WI38 (cell line): ENCODE data around the gene ALKBH4.
"Not testable (repeated sequence)": the region's sequence is repeated elsewhere in the genome, so short reads cannot be mapped to it uniquely, and the experiment has no call there.

ENCODE experiments used
- H3K4me3 ChIP-seq: 2 replicates; pipeline ENCODE4 v1.5.1; 2011; ENCODE audit warnings: low read depth, mild to moderate bottlenecking, control low read depth, low read length
- CTCF ChIP-seq: IDR thresholded peaks from 2 replicates; pipeline ENCODE4 v1.5.1; 2012; ENCODE audit warnings: low read depth, mild to moderate bottlenecking, control low read depth, low read length

Gene ALKBH4

GRCh38 chr7:102413091-102413490 is 51.6 kb downstream of the ALKBH4 start:
- H3K4me3 ChIP-seq: no peak overlapping the region
- TF ChIP-seq CTCF: no peak

- no peak overlapping the region for H3K4me3 ChIP-seq
- TF ChIP-seq CTCF: 0 out of 2 replicates have a peak, but pooled peaks have one; percentile 10
Measured at GRCh38 chr7:102412548-102412947, 52.1 kb downstream of the ALKBH4 start.

DNA sequence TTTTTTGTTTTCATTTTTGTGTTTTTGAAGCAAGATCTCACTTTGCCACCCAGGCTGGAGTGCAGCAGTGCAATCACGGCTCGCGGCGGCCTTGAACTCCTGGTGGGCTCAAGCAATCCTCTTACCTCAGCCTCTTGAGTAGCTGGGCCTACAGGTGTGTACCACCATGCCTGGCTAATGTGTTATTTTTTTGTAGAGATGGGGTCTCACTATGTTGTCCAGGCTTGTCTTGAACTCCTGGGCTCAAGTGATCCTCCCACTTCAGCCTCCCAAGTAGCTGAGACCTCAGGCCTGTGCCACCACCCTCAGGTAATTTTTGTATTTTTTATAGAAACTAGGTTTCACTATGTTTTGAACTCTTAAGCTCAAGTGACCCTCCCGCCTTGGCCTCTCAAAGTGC is 53.7 kb downstream of the ALKBH4 start:
- H3K4me3 ChIP-seq: no peak overlapping the region
- no peak for TF ChIP-seq CTCF

DNA sequence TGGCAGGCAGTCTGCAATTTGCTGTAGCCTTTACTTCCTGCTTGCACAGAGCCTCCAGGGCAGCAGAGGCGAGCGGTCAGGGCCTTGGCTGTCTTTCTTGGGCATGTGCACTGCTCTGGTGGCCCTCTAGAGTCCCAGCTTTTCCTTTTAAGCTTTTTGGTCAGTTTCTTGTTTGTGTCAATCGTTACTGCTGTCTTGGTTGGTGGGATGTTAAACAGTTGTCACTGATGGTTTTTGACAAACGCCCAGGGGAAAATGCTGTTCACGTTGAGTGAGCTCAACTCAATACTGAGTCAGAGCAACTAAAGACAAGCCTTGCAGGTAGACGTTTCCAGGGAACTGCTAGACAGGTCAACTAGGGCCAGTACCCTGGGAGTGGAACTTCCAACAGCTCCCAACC is 54.5 kb downstream of the ALKBH4 start:
- TF ChIP-seq CTCF: no peak
- no peak overlapping the region for H3K4me3 ChIP-seq

- no peak overlapping the region for H3K4me3 ChIP-seq
- TF ChIP-seq CTCF: no peak
Measured at GRCh38 chr7:102409340-102409739, 55.3 kb downstream of the ALKBH4 start.

GRCh38 chr7:102408530-102408929 is 56.1 kb downstream of the ALKBH4 start:
- H3K4me3 ChIP-seq: not testable (repeated sequence)

GRCh38 chr7:102407910-102408309 is 56.8 kb downstream of the ALKBH4 start:
- H3K4me3 ChIP-seq: no peak overlapping the region
- no peak for TF ChIP-seq CTCF
